Natural killer cell (primary cell): ENCODE data around the gene ZNF341. TPM values are rescaled to one million over a fixed set of nuclear protein-coding genes. Genes with fewer than 3 reads are reported as not detected.

Source experiments
- ATAC-seq, 3 donors: fragments of 150-1000 bp in 2 of 3; fragments of 200-7000 bp in 1 of 3; cut with Tn5 transposase; 1 replicate in 1 of 3; 2 replicates in 2 of 3; pipeline ENCODE4 v1.10.0; 2021; ENCODE audit warnings: mild to moderate bottlenecking in 2 of 3, moderate library complexity in 2 of 3
- DNase-seq, 2 donors: peaks; one replicate each; pipeline versions ENCODE4 v3.0.0 to v3.0.0-alpha.2; 2013 to 2021; ENCODE audit warnings: mixed read lengths in 1 of 2
- H3K27ac ChIP-seq: one replicate; pipeline ENCODE4 v1.5.1; 2013; ENCODE audit warnings: mild to moderate bottlenecking, low read length
- H3K27me3 ChIP-seq: one replicate; pipeline ENCODE4 v1.6.1; 2013; ENCODE audit warnings: low read length; ENCODE audit not compliant: control insufficient read depth, insufficient read depth
- H3K36me3 ChIP-seq: one replicate; pipeline ENCODE4 v1.6.1; 2013; ENCODE audit warnings: low read length; ENCODE audit not compliant: control insufficient read depth, insufficient read depth
- H3K4me1 ChIP-seq: one replicate; pipeline ENCODE4 v1.6.1; 2013; ENCODE audit warnings: low read length; ENCODE audit not compliant: control insufficient read depth, insufficient read depth
- H3K4me3 ChIP-seq: one replicate; pipeline ENCODE4 v1.5.1; 2013; ENCODE audit warnings: low read length
- H3K9me3 ChIP-seq: one replicate; pipeline ENCODE4 v1.6.1; 2013; ENCODE audit warnings: low read length; ENCODE audit not compliant: control insufficient read depth, insufficient read depth
- H3K27ac Mint-ChIP-seq, 2 donors: one replicate each; pipeline ENCODE4 v1.8.0; 2022; ENCODE audit warnings: mild to moderate bottlenecking in 2 of 2, mixed read lengths in 2 of 2, moderate library complexity in 1 of 2
- H3K27me3 Mint-ChIP-seq, 2 donors: one replicate each; pipeline ENCODE4 v1.8.0; 2022; ENCODE audit warnings: low read depth in 2 of 2, mixed read lengths in 2 of 2
- H3K36me3 Mint-ChIP-seq: one replicate; pipeline ENCODE4 v1.8.0; 2022; ENCODE audit warnings: mixed read lengths
- H3K4me1 Mint-ChIP-seq, 2 donors: one replicate each; pipeline ENCODE4 v1.8.0; 2022; ENCODE audit warnings: mixed read lengths in 2 of 2
- H3K4me3 Mint-ChIP-seq: one replicate; pipeline ENCODE4 v1.8.0; 2022; ENCODE audit warnings: mild to moderate bottlenecking, moderate library complexity, mixed read lengths
- H3K9me3 Mint-ChIP-seq, 2 donors: one replicate each; pipeline ENCODE4 v1.8.0; 2022; ENCODE audit warnings: mixed read lengths in 2 of 2
- CTCF ChIP-seq: fragments of 200-600 bp; IDR thresholded peaks from one replicate; pipeline ENCODE4 v1.8.0; 2022; ENCODE audit warnings: antibody characterized with exemption
- WGBS: methylation state at CpG from one replicate; pipeline ENCODE4 v1.1.7; 2013; ENCODE audit warnings: missing lambda C conversion rate; ENCODE audit not compliant: insufficient coverage; 5-methylcytosine and 5-hydroxymethylcytosine counted together
- intact Hi-C: fragments of 100-400 bp; cut with micrococcal nuclease; formaldehyde crosslinking; loops from one replicate; pipeline ENCODE4 v1.14.2; 2022
- total RNA-seq, 4 donors: library from RNA; stranded (reverse); fragments of 120-200 nt in 1 of 4; gene quantifications; one replicate each; pipeline versions ENCODE4 v1.2.3 to v1.2.4, GENCODE V29; 2013 to 2022

Gene ZNF341
- total RNA-seq, 3 donors from 2014 or later (not counting 1 experiment from before 2014, with no cell fraction given) = 3.6 to 5.1 (median 4.3) TPM

- no peaks in the 10 kb centered on the region for H3K36me3 ChIP-seq
- no peaks in the 10 kb centered on the region for H3K27me3 Mint-ChIP-seq
- H3K9me3 ChIP-seq = no peaks in the 10 kb centered on the region
- 3% methylated on average over 101 of the region's 101 CpGs for WGBS
- peak within 1 kb of the TSS; percentile 83 for H3K4me3 Mint-ChIP-seq
- H3K4me3 ChIP-seq = peak within 1 kb of the TSS; percentile 25
- DNase-seq (peak; percentile 94 to 95), ATAC-seq (peak; percentile 91 to 97 (median 96))
- H3K27ac Mint-ChIP-seq = peak within 1 kb of the TSS; percentile 73 to 85
- no peaks in the 10 kb centered on the region for H3K27me3 ChIP-seq
- H3K9me3 Mint-ChIP-seq = no peaks in the 10 kb centered on the region
- peak; percentile 16 for TF ChIP-seq CTCF
- peak within 1 kb of the TSS; percentile 49 for H3K27ac ChIP-seq
- H3K4me1 Mint-ChIP-seq = peaks cover 19 to 24% of the 10 kb centered on the region in 2 donors
- intact Hi-C loops = loop anchor here (1.0 to 2.0 kb wide), 2 partner anchors 20 to 34 kb away; partner anchors contain the start of genes ACTL10 and PXMP4
- H3K4me1 ChIP-seq = peaks cover 39% of the 10 kb centered on the region
- no peaks in the 10 kb centered on the region for H3K36me3 Mint-ChIP-seq
These were observed 45.5 kb upstream of the ZNF341 start, which contains the start of gene E2F1 for GRCh38 chr20:33686100-33686983. E2F1 (minus strand) TSS chr20:33686385; CDS start chr20:33686264, 121 bp downstream.

- H3K4me1 Mint-ChIP-seq = peaks cover 19 to 24% of the 10 kb centered on the region in 2 donors
- intact Hi-C loops = loop anchor here (1.0 to 2.0 kb wide), 2 partner anchors 20 to 33 kb away; partner anchors contain the start of genes ACTL10 and PXMP4
- peak overlapping the region; percentile 73 to 85 for H3K27ac Mint-ChIP-seq
- H3K36me3 Mint-ChIP-seq = no peaks in the 10 kb centered on the region
- no peak for TF ChIP-seq CTCF
- H3K9me3 Mint-ChIP-seq = no peaks in the 10 kb centered on the region
- Histone ChIP-seq H3K4me3 (peak overlapping the region; percentile 25), H3K27me3 (no peaks in the 10 kb centered on the region), H3K27ac (peak overlapping the region; percentile 49), H3K9me3 (no peaks in the 10 kb centered on the region), H3K36me3 (no peaks in the 10 kb centered on the region), H3K4me1 (peaks cover 39% of the 10 kb centered on the region)
- peak overlapping the region; percentile 83 for H3K4me3 Mint-ChIP-seq
- DNase-seq = no peak
- 89% methylated on average over 14 of the region's 14 CpGs for WGBS
- H3K27me3 Mint-ChIP-seq = no peaks in the 10 kb centered on the region
- ATAC-seq = no peak
These were observed 44.8 kb upstream of the ZNF341 start for GRCh38 chr20:33686984-33687366.

- DNase-seq (no peak), ATAC-seq (no peak)
- H3K36me3 Mint-ChIP-seq = no peaks in the 10 kb centered on the region
- no peak overlapping the region for H3K27ac ChIP-seq
- no peaks in the 10 kb centered on the region for H3K9me3 Mint-ChIP-seq
- intact Hi-C loops = loop anchor here (2.0 kb wide), 1 partner anchor 21 kb away; the partner anchor contains the start of gene ACTL10
- H3K9me3 ChIP-seq = no peaks in the 10 kb centered on the region
- peak overlapping the region; percentile 73 to 85 for H3K27ac Mint-ChIP-seq
- 92% methylated on average over 8 of the region's 8 CpGs for WGBS
- H3K4me3 ChIP-seq = no peak overlapping the region
- H3K36me3 ChIP-seq = no peaks in the 10 kb centered on the region
- H3K27me3 ChIP-seq = no peaks in the 10 kb centered on the region
- peaks cover 19 to 24% of the 10 kb centered on the region in 2 donors for H3K4me1 Mint-ChIP-seq
- no peak for TF ChIP-seq CTCF
- no peak overlapping the region for H3K4me3 Mint-ChIP-seq
- peaks cover 39% of the 10 kb centered on the region for H3K4me1 ChIP-seq
- no peaks in the 10 kb centered on the region for H3K27me3 Mint-ChIP-seq
These were observed 44.4 kb upstream of the ZNF341 start for GRCh38 chr20:33687370-33687915.
